ENCODE results near the gene DMRTC1B. TPM values are rescaled to one million over a fixed set of nuclear protein-coding genes. Genes with fewer than 3 reads are reported as not detected.
"Not testable (repeated sequence)": the region's sequence is repeated elsewhere in the genome, so short reads cannot be mapped to it uniquely, and the experiment has no call there.

Gene DMRTC1B, protein sequence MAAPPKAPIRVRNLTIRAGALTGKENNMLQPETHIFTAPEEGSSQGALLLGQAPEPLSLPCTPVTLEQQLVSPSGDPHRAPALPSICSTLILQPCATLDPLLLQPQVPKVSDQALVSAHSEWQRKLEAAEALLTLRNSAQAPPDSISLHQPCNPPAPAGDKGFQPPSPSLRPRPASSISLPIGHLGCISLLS
- not detected in 2 replicates for total RNA-seq

DNA sequence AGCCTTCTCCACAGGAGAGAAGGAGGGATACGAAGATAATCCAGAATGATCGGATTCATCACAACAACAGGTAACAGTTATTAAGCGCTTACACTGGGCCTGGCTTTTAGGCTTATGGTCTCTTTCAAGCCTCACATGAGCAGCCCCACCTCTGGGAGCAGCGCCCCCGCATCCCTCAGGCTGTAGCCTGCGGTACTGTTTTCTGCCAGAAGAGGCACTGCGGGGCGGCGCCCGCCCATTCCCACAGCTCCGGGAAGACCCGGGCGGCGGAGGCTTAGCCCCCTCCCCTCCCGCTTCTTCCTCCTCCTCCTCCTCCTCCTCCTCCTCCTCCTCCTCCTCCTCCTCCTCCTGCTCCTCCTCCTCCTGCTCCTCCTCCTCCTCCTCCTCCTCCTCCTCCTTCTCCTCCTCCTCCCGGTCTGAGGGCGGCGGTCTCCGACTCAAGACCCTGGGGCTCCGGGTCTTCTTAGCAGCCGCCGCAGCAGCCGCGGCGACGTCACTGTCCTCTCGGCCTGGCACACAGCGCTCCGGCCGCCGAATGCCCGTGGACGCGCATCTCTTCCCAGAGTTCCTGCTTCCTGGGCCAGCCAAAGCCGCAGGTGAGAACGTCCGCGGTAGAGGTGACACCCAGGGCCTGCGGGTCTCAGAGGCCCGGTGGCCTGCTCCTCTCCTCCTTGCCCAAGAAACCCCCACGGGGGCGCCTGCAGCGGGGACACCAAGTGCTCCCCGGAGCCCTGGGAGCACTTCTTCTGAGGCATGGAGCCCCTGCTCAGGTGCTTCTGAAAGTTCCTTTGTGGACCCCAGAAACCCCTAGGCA, at the start of gene DMRTC1B:
Gene DMRTC1B, plus strand, starts transcription at position 238 of the 814 bp plus-strand sequence. CDS start 68,246 bp downstream, outside the sequence.
- not testable (repeated sequence) for DNase-seq

DNA sequence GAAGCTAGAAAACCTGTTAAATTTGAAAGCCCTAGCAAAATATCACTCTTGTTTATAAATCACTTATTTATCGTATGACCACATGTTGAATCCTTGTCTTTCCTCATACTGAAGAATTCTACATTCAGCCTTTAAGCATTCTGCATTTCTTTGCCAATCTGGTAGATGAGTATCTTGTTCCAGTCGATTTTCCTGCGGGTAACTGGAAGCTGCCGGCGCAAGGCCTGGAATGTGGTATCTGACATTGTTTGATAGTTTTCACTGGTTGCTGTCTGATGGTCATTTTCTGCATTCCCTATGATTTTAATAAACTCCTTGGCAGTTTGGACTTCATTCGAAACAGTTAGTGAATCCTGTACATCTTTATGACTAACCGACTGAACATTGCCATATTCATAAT, 48.8 kb upstream of the DMRTC1B start:
- DNase-seq = no peak

DNA sequence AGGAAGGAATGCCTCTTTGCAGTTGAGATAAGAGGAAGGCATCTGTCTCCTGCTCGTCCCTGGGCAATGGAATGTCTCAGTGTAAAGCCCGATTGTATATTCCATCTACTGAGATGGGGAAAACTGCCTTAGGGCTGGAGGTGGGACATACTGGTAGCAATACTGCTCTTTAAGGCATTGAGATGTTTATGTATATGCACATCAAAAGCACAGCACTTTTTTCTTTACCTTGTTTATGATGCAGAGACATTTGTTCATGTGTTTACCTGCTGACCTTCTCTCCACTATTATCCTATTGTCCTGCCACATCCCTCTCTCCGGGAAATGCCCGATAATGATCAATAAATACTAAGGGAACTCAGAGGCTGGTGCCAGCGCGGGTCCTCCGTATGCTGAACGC, 43.1 kb upstream of the DMRTC1B start:
- DNase-seq = not testable (repeated sequence)

DNA sequence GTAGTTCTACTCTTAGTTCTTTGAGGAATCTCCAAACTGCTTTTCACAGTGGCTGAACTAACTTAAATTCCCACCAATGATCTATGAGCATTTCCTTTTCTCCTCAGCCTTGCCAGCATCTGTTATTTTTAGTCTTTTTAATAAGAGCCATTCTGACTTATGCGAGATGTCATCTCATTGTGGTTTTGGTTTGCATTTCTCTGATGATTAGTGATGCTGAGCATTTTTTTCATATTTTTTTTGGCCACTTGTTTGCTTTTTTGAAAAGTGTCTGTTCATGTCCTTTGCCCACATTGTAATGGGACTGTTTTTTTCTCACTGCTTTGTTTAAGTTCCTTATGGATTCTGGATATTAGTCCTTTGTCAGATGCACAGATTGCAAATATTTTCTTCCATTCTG, 41.1 kb upstream of the DMRTC1B start:
- DNase-seq = no peak

DNA sequence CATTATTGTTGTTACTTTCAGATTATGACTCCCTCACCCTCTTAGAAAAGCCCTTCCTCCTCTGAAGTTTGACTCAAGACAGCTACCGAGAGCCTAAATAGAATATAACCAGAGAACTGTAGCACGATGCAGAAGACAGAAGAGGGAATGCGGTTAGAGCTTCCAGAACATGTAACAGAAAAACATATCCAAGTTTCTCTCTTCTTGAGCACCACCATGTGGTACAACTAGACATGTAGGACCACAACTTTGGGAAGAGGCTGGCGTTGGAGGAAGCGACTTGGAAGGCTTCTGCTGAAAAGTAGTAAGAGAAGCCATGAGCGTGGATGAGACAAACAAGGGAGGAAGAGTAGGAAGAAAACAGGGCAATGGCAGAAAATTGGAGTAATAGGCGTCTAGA, 31.1 kb upstream of the DMRTC1B start:
- not testable (repeated sequence) for DNase-seq

- not testable (repeated sequence) for DNase-seq
Observed at GRCh38 chrX:72748545-72748944, 28.1 kb upstream of the DMRTC1B start.

DNA sequence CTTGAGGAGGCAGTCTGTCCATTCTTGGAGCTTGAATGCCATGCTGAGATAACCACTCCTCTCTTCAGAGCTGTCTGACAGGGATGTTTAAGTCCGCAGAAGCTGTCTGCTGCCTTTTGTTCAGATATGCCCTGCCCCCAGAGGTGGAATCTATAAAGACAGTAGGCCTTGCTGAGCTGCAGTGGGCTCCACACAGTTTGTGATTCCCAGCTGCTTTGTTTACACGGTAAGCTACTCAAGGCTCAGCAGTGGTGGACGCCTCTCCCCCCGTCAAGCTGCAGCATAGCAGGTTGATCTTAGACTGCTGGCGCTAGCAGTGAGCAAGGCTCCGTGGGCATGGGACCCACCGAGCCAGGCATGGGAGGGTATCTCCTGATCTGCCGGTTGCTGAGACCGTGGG, 16.2 kb upstream of the DMRTC1B start:
- DNase-seq = not testable (repeated sequence)

DNA sequence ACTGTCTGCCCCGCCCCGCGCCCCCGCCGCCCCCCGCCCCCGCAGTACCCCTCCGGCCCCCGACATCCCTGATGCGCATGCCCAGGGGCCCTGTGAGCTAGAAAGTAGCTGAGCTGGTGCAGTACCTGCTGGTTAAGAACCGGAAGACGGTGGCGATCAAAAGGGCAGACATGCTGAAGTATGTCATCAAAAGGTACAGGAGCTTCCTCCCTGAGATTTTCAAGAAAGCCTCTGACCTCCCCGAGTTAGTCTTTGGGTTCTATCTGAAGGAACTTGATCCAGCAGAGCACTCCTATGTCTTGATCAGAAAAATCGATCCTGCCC, 739 bp downstream of the DMRTC1B start:
- DNase-seq = not testable (repeated sequence)

GRCh38 chrX:72778146-72778545, 1.5 kb downstream of the DMRTC1B start:
- DNase-seq = not testable (repeated sequence)

- DNase-seq = not testable (repeated sequence)
Observed at GRCh38 chrX:72782560-72782959, 5.9 kb downstream of the DMRTC1B start, which contains the start of gene FAM236B. TSS of gene FAM236B (minus strand) at chrX:72782660. CDS start at chrX:72782560, 100 bp downstream.

DNA sequence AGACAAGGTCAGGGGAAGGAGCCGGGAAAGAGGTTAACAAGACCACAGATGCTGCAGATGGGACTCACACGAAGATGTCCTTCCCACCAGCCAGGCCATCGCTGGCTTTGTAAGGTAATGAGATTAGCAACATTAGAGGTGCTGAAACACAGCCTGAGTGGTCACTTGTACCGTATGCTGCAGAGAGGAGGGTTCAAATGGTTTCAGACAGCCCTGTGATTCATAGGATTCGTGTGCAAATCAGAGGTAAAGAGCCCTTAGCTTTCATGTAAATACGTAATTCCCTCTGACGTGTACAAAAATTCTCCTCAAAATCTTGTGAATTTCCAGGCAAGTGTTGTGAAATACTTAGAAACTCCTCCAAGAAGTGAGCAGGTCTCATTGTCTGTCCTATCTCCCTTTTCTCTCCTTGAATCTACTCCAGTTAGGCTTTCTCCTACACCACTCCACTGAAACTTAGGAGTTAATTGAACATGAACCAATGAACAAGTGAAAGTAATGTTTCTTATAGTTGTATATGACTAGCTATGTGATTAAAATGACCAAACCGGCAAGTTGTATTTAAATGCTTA, 6.8 kb downstream of the DMRTC1B start:
- DNase-seq = not testable (repeated sequence)

GRCh38 chrX:72783964-72784363, 7.3 kb downstream of the DMRTC1B start:
- not testable (repeated sequence) for DNase-seq

DNA sequence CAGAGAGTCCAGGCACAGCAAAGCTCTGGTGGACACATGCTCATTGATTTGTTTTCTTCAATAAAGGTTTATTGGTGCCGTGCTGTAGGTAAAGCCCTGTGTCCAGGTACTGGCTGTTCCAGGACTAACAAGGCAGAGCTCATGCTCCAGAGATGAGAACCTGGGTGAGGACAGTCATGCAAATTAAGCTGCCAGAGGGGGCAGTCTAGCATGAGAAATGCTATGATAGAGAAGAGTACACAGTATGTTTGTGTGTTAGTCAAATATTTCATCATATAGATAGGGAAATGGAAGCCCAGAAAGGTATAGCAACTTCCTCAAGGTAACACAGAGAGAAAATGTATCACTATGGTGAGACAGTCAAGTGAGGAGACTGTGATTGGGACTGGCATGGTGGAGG, 11.5 kb downstream of the DMRTC1B start:
- not testable (repeated sequence) for DNase-seq

DNA sequence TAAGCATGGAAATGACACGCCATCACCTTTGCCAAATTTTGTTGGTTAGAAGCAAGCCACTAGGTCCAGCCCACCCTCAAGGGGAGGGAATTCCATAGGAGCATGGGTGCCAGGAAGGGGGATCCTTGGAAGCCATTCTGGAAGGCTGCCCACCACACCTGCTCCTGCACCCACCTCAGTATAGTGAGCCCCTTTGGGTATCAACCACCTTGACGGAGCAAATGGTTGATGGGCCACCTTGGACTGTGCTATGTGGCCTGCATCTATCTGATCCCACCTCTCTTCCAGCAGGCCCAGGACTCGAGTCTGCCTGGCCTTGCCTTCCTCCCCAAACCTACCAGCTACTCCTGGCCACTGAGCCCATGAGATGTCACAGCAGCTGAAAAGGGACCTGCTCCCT, 13.7 kb downstream of the DMRTC1B start:
- DNase-seq = not testable (repeated sequence)

DNA sequence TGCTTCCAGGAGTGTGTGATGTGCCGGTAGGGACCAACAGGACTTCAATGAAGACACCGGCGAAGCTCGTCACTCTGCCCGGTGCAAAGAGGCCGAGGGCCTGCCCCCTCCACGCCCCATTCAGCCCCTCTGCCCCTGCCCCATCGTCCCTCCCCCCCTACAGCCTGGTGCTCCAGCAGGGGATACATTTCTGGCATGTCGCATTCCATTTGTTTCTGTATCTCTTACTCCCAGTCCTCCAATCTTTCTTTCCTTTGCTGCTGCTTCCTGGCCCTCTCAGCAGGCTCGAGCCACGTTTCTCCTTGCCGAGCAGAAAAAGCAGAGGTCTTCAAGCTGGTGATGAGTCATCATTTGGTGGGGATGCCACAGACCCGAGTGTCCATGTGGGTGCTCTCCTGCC, 31.4 kb downstream of the DMRTC1B start, which contains the start of gene FAM236D:
Gene FAM236D, minus strand, starts transcription at position 101 of the 400 bp plus-strand sequence. Its CDS starts 100 bp downstream, at position 1.
- DNase-seq = not testable (repeated sequence)

- not testable (repeated sequence) for DNase-seq
Observed at GRCh38 chrX:72830701-72831100, 54.0 kb downstream of the DMRTC1B start.

- DNase-seq = not testable (repeated sequence)
Observed at GRCh38 chrX:72837532-72837931, 60.8 kb downstream of the DMRTC1B start.

GRCh38 chrX:72882898-72883297, 106.2 kb downstream of the DMRTC1B start:
- DNase-seq = not testable (repeated sequence)

DNA sequence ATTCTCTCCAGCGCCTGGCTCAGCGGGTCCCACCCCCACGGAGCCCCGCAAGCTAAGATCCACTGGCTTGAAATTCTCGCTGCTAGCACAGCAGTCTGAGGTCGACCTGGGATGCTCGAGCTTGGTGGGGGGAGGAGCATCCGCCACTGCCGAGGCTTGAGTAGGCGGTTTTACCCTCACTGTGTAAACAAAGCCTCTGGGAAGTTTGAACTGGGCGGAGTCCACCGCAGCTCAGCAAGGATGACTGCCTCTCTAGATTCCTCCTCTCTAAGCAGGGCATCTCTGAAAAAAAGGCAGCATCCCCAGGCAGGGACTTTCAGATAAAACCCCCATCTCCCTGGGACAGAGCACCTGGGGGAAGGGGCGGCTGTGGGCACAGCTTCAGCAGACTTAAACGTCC, 113.0 kb downstream of the DMRTC1B start:
- DNase-seq = not testable (repeated sequence)

Data from dermis blood vessel endothelial cell (primary cell).